GM18511 (cell line): ENCODE data around the gene GPR52.

Source experiments
- ATAC-seq: cut with Tn5 transposase; IDR thresholded peaks from one replicate; pipeline ENCODE4 v1.9.1; 2021; ENCODE audit warnings: mild to moderate bottlenecking, moderate library complexity; ENCODE audit not compliant: unreplicated experiment

The GPR52 gene

GRCh38 chr1:174465855-174466254 lies 18.1 kb downstream of the GPR52 start:
- ATAC-seq: no peak

GRCh38 chr1:174466607-174467006 lies 18.8 kb downstream of the GPR52 start:
- no peak for ATAC-seq

GRCh38 chr1:174469052-174469451 lies 21.3 kb downstream of the GPR52 start:
- ATAC-seq: no peak

GRCh38 chr1:174469687-174470086 lies 21.9 kb downstream of the GPR52 start:
- ATAC-seq: no peak

- ATAC-seq: no peak
Measured at GRCh38 chr1:174479281-174479680, 31.5 kb downstream of the GPR52 start.

GRCh38 chr1:174480324-174480723 lies 32.6 kb downstream of the GPR52 start:
- no peak for ATAC-seq

- no peak for ATAC-seq
Measured at GRCh38 chr1:174491606-174492005, 43.8 kb downstream of the GPR52 start.

GRCh38 chr1:174497478-174497877 lies 49.7 kb downstream of the GPR52 start:
- no peak for ATAC-seq
